Measurements from ENCODE around the gene ANO7. TPM values are rescaled to one million over a fixed set of nuclear protein-coding genes. Genes with fewer than 3 reads are reported as not detected.

ANO7 gene
- total and polyA plus RNA-seq, 2 of the 8 experiments (the other 6 are each of a cell fraction or from before 2014, with no cell fraction given), result 3.2 to 6.9 TPM

GRCh38 chr2:241155936-241156335, 32.5 kb upstream of the ANO7 start (continued):
- TF ChIP-seq ATF3 (IDR thresholded peaks at IDR 0.05; ENCODE audit: insufficient read depth, low read depth, low read length) (no peak), NANOG (IDR thresholded peaks at IDR 0.05; ENCODE audit: insufficient read depth, low read depth, low read length, poor library complexity, severe bottlenecking) (no peak), NRF1 (IDR thresholded peaks at IDR 0.05; ENCODE audit: low read depth, low read length) (no peak), RFX5 (IDR thresholded peaks at IDR 0.05; ENCODE audit: borderline replicate concordance, low read depth, low read length) (no peak), BCL11A (IDR thresholded peaks at IDR 0.05; ENCODE audit: low read depth in 2 of 2, low read length in 2 of 2) (no peak), CEBPB (IDR thresholded peaks at IDR 0.05; ENCODE audit: low read depth, low read length) (no peak), JUN (IDR thresholded peaks at IDR 0.05; ENCODE audit: low read depth, low read length) (no peak)
